WI38 (cell line): ENCODE measurements around the gene CDIP1.

Source experiments
- H3K4me3 ChIP-seq: 2 replicates; pipeline ENCODE4 v1.5.1; 2011; ENCODE audit warnings: low read depth, mild to moderate bottlenecking, control low read depth, low read length
- CTCF ChIP-seq: IDR thresholded peaks from 2 replicates; pipeline ENCODE4 v1.5.1; 2012; ENCODE audit warnings: low read depth, mild to moderate bottlenecking, control low read depth, low read length

The CDIP1 gene

GRCh38 chr16:4561596-4561995 lies 23.0 kb upstream of the CDIP1 start:
- no peak overlapping the region for H3K4me3 ChIP-seq
- TF ChIP-seq CTCF, result no peak

- no peak overlapping the region for H3K4me3 ChIP-seq
- TF ChIP-seq CTCF, result no peak
Observed at GRCh38 chr16:4557973-4558372, 19.4 kb upstream of the CDIP1 start.

- no peak for TF ChIP-seq CTCF
- H3K4me3 ChIP-seq, result no peak overlapping the region
Observed at GRCh38 chr16:4556580-4556979, 18.0 kb upstream of the CDIP1 start.

GRCh38 chr16:4556112-4556511 lies 17.5 kb upstream of the CDIP1 start, which contains the start of gene C16orf96:
C16orf96 (plus strand) TSS chr16:4556340; CDS start chr16:4556490, 150 bp downstream.
- H3K4me3 ChIP-seq, result no peak within 1 kb of the TSS
- TF ChIP-seq CTCF, result no peak

- no peak overlapping the region for H3K4me3 ChIP-seq
- TF ChIP-seq CTCF, result no peak
Observed at GRCh38 chr16:4552541-4552940, 14.0 kb upstream of the CDIP1 start.

GRCh38 chr16:4550591-4550990 lies 12.0 kb upstream of the CDIP1 start:
- H3K4me3 ChIP-seq, result no peak overlapping the region
- TF ChIP-seq CTCF, result no peak

GRCh38 chr16:4548124-4548523 lies 9.6 kb upstream of the CDIP1 start:
- H3K4me3 ChIP-seq, result no peak overlapping the region
- TF ChIP-seq CTCF, result no peak
